ENCODE results near the gene CCDC38. TPM values are rescaled to one million over a fixed set of nuclear protein-coding genes. Genes with fewer than 3 reads are reported as not detected.

CCDC38 gene
- not detected in 2 replicates for total RNA-seq

DNA sequence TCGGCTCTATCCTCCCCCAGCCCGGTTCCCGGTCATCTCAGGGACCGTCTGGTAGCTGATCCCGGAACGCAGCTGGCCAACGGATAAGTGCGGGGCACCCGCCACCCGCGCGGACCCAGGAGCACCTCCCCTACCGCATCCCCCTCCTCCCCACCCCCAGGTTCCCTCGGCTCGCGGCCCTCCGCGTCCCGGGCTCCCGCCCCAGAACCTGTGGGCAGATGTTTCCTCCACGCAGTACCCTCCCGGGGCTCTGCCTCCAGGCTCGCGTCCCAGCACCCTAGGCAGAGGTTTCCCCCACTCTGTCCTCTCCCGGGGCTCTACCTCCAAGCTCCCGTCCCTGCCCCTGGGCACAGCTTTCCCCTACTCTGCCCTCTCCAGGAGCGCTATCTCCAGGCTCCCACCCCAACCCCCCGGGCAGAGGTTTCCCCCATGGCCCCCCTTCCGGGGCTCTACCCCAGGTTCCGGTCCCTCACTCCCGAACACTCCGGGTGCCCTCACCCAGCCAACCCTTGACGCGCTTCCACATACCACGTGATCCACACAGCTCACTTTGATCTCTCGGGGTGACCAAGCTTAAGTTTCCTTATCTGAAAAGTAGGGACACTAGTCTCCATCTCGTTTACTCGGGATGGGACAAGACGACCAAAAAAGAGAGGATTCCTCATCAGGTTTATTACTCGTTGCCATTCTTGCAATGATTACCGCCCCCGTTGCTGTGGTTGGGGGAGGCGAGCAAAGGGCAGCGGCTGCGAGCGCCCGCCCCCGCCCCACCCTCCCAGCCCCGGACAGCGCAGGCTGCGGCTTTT lies at the start of gene CCDC38:
CCDC38 (minus strand) TSS at position 91 of the 806 bp plus-strand sequence. CDS start 6,105 bp downstream, outside the sequence.

DNA sequence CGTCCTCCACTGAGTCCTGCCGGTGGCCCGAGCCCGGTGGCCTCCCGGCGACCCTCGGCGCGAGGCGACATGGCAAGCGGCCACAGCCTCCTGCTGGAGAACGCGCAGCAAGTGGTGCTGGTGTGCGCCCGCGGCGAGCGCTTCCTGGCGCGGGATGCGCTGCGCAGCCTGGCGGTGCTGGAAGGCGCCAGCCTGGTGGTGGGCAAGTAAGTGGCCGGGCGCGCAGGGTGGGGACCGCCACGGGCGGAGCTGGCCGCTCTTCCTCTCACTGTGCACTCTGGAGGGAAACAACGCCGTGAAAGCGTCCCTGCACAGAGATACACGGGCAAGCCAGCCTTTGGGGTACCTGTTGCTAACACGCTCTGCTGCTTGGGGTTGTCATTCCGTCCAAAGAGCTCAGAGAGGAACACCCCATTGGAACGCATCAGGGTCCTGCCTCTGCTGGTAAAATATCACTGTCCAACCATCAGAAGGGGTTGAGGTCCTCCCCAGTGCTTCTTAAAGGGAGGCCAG lies 972 bp upstream of the CCDC38 start, which contains the start of gene AMDHD1:
AMDHD1 (plus strand) TSS at position 2 of the 513 bp plus-strand sequence; CDS start at position 70, 68 bp downstream.

GRCh38 chr12:95858451-95859343 lies 83.7 kb downstream of the CCDC38 start, which contains the start of gene SNRPF:
SNRPF (plus strand) TSS chr12:95858952; CDS start chr12:95859074, 122 bp downstream.

Other genes starting within 250 kb of the CCDC38 start
- gene NTN4, start 151.8 kb downstream of the CCDC38 start, total RNA-seq, result 13.1 and 16.9 TPM in 2 replicates
- 26.1 and 27.5 TPM in 2 replicates for gene SNRPF, start 83.7 kb downstream of the CCDC38 start, total RNA-seq
- gene AMDHD1, start 717 bp upstream of the CCDC38 start, total RNA-seq, result 0.07 TPM in 1 of 2 replicates, not detected in the other
- gene HAL, start 53.7 kb upstream of the CCDC38 start, total RNA-seq, result under 0.01 TPM in 1 of 2 replicates, not detected in the other
- 190 and 191 TPM in 2 replicates for gene LTA4H, start 93.0 kb upstream of the CCDC38 start, total RNA-seq